ENCODE measurements around the gene TRIM34.

DNA sequence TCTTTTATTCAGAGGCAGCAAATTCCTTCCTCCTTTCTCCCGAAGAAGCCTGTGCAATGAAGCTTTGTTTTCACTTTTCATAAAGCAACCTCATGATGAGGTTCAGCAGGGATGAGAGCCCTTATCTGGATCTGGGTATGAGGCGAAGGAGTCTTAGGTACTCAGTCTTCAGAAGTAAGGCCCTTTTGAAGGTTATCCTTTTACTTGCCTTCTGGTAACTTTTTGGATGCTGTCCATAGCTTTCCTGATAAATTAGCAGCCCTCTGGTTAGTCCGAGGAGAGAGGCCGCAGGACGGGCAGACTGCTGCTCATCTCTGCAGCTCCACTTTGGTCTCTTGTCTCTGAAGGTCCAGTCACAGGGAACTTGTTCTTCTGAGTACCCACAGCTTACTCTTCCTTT lies 65.9 kb downstream of the TRIM34 start:
- no peak for TF ChIP-seq POLR2A (IDR thresholded peaks at IDR 0.05; ENCODE audit: low read depth, low read length)
- TF ChIP-seq, protein P1, sequence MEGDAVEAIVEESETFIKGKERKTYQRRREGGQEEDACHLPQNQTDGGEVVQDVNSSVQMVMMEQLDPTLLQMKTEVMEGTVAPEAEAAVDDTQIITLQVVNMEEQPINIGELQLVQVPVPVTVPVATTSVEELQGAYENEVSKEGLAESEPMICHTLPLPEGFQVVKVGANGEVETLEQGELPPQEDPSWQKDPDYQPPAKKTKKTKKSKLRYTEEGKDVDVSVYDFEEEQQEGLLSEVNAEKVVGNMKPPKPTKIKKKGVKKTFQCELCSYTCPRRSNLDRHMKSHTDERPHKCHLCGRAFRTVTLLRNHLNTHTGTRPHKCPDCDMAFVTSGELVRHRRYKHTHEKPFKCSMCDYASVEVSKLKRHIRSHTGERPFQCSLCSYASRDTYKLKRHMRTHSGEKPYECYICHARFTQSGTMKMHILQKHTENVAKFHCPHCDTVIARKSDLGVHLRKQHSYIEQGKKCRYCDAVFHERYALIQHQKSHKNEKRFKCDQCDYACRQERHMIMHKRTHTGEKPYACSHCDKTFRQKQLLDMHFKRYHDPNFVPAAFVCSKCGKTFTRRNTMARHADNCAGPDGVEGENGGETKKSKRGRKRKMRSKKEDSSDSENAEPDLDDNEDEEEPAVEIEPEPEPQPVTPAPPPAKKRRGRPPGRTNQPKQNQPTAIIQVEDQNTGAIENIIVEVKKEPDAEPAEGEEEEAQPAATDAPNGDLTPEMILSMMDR (conservative IDR thresholded peaks at IDR 0.05; ENCODE audit: low read depth, low read length), result no peak
- no peak for TF ChIP-seq RCOR1 (IDR thresholded peaks at IDR 0.05; ENCODE audit: insufficient replicate concordance, low read length)
- TF ChIP-seq MAFK (IDR thresholded peaks at IDR 0.05; ENCODE audit: low read depth, low read length), result no peak
- no peak for TF ChIP-seq RAD21 (IDR thresholded peaks at IDR 0.05; ENCODE audit: low read length)
- no peak for TF ChIP-seq RFX5 (IDR thresholded peaks at IDR 0.05; ENCODE audit: low read depth, low read length)
- TF ChIP-seq SMC3 (IDR thresholded peaks at IDR 0.05; ENCODE audit: low read depth, low read length), result no peak
- TF ChIP-seq, protein P2, sequence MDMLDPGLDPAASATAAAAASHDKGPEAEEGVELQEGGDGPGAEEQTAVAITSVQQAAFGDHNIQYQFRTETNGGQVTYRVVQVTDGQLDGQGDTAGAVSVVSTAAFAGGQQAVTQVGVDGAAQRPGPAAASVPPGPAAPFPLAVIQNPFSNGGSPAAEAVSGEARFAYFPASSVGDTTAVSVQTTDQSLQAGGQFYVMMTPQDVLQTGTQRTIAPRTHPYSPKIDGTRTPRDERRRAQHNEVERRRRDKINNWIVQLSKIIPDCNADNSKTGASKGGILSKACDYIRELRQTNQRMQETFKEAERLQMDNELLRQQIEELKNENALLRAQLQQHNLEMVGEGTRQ (IDR thresholded peaks at IDR 0.05; ENCODE audit: low read depth, low read length), result no peak
